ENCODE data around the gene PCSK4.

Gene PCSK4

DNA sequence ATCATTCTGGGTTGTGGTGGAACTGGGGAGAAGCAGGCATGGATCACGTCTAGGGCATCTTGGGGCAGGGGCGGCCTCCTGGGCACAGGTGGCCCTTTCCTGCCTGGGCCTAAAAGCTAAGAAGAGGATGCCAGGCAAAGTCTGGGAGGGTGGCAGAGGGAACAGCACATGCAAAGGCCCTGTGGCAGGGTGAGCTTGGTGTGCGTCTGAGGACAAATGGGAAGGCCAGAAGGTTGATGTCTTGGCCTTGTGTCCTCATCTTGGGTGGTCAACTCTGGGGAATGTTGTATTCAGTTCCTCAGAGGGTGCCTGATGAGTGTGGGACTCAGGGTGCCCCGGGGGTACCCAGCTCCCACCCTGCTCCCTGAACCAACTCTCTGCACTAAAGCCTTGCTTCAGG lies 28.3 kb upstream of the PCSK4 start:
- TF ChIP-seq, protein P1, sequence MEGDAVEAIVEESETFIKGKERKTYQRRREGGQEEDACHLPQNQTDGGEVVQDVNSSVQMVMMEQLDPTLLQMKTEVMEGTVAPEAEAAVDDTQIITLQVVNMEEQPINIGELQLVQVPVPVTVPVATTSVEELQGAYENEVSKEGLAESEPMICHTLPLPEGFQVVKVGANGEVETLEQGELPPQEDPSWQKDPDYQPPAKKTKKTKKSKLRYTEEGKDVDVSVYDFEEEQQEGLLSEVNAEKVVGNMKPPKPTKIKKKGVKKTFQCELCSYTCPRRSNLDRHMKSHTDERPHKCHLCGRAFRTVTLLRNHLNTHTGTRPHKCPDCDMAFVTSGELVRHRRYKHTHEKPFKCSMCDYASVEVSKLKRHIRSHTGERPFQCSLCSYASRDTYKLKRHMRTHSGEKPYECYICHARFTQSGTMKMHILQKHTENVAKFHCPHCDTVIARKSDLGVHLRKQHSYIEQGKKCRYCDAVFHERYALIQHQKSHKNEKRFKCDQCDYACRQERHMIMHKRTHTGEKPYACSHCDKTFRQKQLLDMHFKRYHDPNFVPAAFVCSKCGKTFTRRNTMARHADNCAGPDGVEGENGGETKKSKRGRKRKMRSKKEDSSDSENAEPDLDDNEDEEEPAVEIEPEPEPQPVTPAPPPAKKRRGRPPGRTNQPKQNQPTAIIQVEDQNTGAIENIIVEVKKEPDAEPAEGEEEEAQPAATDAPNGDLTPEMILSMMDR (IDR thresholded peaks at IDR 0.05) = no peak
- no peaks in the 10 kb centered on the region for H3K9me3 ChIP-seq (ENCODE audit: control insufficient read depth, low read length)
- no peak overlapping the region for H3K27ac ChIP-seq
- H3K4me1 ChIP-seq = no peaks in the 10 kb centered on the region
- H3K36me3 ChIP-seq (ENCODE audit: control insufficient read depth, insufficient read depth, low read length) = no peaks in the 10 kb centered on the region
- no peak overlapping the region for H3K4me2 ChIP-seq (ENCODE audit: low read length)
- no peak overlapping the region for H3K4me3 ChIP-seq (ENCODE audit: low read depth, low read length)
- no peaks in the 10 kb centered on the region for H3K27me3 ChIP-seq (ENCODE audit: control insufficient read depth, insufficient read depth, low read length)
- H3K79me2 ChIP-seq = no peaks in the 10 kb centered on the region
- H3K9ac ChIP-seq = no peak overlapping the region
- no peak overlapping the region for H2AFZ ChIP-seq

DNA sequence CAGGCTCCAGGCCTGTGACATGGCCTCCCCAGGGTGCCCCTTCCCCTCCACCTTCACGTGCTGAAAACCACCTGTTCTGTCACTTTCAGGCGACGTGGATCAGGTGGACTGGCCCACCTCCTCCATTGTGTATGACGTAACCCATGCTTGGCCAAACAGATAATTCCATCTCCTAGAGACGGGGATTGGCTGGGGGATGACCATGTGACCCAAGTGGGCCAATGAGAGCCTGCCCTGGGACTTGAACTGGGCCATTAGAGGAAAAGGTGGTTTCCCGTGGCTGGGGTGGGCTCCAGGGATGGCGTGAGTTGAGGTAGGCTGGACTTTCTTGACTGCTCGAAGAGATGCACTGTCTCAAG lies 26.2 kb upstream of the PCSK4 start:
- TF ChIP-seq, protein P1 (IDR thresholded peaks at IDR 0.05) = no peak

DNA sequence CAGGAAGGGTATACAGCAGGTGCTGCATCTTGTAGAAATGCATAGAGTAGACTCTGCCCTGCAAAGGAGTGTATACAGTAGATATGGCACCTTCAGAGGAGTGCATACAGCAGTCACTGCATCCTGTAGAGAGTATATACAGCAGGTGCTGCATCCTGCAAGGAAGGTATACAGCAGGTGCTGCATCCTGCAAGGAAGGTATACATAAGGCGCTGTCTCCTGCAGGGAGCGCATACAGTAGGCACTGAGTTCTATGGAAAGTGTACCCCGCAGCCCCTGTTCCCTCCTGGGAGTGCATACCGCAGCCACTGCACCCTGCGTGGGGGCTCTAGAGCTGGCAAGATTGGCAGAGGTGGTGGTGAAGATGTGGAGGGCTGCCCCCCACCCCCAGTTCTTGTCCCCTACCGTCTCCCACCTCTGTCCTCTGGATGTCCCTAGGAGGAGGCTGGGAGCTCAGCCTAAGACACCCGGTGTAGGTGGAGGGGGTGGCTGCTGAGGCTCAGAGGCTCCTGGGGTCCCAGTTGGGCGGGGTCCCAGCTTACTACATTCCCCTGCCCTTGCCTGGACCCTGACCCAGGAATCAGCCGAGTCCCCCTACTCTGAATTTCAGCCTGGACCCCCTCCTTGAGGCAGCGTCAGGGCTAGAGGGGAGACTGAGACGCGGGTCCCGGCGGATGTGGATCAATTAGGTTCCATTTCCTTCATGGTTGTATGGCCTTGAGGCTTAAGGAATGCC lies 25.0 kb upstream of the PCSK4 start:
- Histone ChIP-seq H3K27ac (no peak overlapping the region), H3K4me3 (ENCODE audit: low read depth, low read length) (no peak overlapping the region), H3K79me2 (no peaks in the 10 kb centered on the region), H3K9ac (no peak overlapping the region), H2AFZ (no peak overlapping the region), H3K9me3 (ENCODE audit: control insufficient read depth, low read length) (no peaks in the 10 kb centered on the region), H3K4me1 (no peaks in the 10 kb centered on the region), H3K27me3 (ENCODE audit: control insufficient read depth, insufficient read depth, low read length) (no peaks in the 10 kb centered on the region), H3K36me3 (ENCODE audit: control insufficient read depth, insufficient read depth, low read length) (no peaks in the 10 kb centered on the region), H3K4me2 (ENCODE audit: low read length) (no peak overlapping the region)
- TF ChIP-seq, protein P1 (IDR thresholded peaks at IDR 0.05) = no peak

More for the DNA sequence above, 26.2 kb upstream of the PCSK4 start:
- Histone ChIP-seq H3K36me3 (ENCODE audit: control insufficient read depth, insufficient read depth, low read length) (no peaks in the 10 kb centered on the region), H3K9me3 (ENCODE audit: control insufficient read depth, low read length) (no peaks in the 10 kb centered on the region), H3K4me1 (no peaks in the 10 kb centered on the region), H3K9ac (no peak overlapping the region), H3K27me3 (ENCODE audit: control insufficient read depth, insufficient read depth, low read length) (no peaks in the 10 kb centered on the region), H3K27ac (no peak overlapping the region), H2AFZ (no peak overlapping the region), H3K4me3 (ENCODE audit: low read depth, low read length) (no peak overlapping the region), H3K4me2 (ENCODE audit: low read length) (no peak overlapping the region), H3K79me2 (no peaks in the 10 kb centered on the region)

DNA sequence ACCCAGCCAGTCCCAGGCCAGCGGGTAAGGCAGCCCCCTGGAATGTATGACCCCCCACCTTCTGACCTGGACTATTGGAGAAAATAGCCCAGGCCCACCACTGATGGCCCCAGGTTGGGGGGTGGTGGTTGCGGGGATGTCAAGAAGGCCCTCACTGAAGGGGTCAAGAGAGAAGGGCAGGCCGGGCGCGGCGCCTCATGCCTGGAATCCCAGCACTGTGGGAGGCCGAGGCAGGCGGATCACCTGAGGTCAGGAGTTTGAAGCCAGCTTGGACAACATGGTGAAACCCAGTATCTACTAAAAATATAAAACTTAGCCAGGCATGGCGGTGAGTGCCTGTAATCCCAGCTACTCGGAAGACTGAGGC lies 24.1 kb upstream of the PCSK4 start:
- H3K9ac ChIP-seq = no peak overlapping the region
- no peak overlapping the region for H2AFZ ChIP-seq
- no peaks in the 10 kb centered on the region for H3K27me3 ChIP-seq (ENCODE audit: control insufficient read depth, insufficient read depth, low read length)
- TF ChIP-seq, protein P1 (IDR thresholded peaks at IDR 0.05) = no peak
- H3K79me2 ChIP-seq = no peaks in the 10 kb centered on the region
- no peaks in the 10 kb centered on the region for H3K4me1 ChIP-seq
- H3K9me3 ChIP-seq (ENCODE audit: control insufficient read depth, low read length) = no peaks in the 10 kb centered on the region
- no peak overlapping the region for H3K4me3 ChIP-seq (ENCODE audit: low read depth, low read length)
- no peaks in the 10 kb centered on the region for H3K36me3 ChIP-seq (ENCODE audit: control insufficient read depth, insufficient read depth, low read length)
- no peak overlapping the region for H3K27ac ChIP-seq
- H3K4me2 ChIP-seq (ENCODE audit: low read length) = no peak overlapping the region
